HG02840 (cell line): ENCODE results near the gene SLC7A1.

Experiments
- ATAC-seq: cut with Tn5 transposase; IDR thresholded peaks from one replicate; pipeline ENCODE4 v1.9.1; 2021; ENCODE audit warnings: mild to moderate bottlenecking, moderate library complexity, moderate number of reproducible peaks; ENCODE audit not compliant: unreplicated experiment, low FRiP score

Gene SLC7A1

GRCh38 chr13:29498426-29499040 lies 97.0 kb downstream of the SLC7A1 start:
- ATAC-seq, result no peak

DNA sequence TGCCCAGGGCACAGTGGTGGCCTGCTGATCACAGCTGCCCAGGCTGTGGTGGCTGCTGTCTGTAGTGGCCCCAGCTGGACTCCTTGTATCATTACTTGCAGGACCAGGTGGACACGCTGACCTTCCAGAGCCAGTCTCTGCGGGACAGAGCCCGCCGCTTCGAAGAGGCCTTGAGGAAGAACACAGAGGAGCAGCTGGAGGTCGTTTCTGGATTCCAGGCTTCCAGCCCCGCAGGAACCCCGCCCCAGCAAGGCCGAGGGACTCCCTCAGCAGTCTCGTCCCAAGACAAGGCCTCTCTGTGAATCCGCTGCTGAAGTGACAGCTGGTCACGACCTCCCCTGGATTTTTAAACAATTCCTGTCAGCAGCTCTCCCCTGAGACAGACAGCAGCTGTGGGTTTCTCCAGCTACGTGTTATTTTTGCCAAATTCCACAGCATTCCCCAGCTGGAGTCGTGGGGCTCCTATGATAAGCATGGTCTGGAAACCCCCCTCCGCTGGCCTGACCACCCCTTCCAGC lies 98.3 kb downstream of the SLC7A1 start:
- ATAC-seq, result no peak

GRCh38 chr13:29496241-29496712 lies 99.2 kb downstream of the SLC7A1 start:
- ATAC-seq, result peak; percentile 57

GRCh38 chr13:29494520-29494919 lies 101.0 kb downstream of the SLC7A1 start:
- no peak for ATAC-seq

GRCh38 chr13:29493796-29494195 lies 101.7 kb downstream of the SLC7A1 start:
- ATAC-seq, result no peak

DNA sequence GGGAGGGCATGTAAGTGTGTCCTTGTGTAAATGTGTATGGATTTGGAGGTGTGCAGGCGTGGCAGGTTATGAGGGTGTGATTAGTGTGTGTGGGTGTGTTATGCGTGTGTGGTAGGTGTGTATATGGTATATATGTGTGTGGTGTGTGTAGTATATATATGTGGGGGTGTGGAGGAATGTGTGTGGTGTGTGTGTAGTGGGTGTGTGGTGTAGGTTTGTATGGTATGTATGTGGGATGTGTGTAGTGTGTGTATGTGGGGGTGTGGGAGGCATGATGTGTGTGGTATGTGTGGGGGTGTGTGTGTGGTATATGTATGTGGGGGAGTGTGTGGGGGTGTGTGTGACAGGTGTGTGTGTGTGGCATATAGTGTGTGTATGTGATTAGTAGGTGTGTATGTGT lies 104.2 kb downstream of the SLC7A1 start:
- no peak for ATAC-seq

GRCh38 chr13:29490561-29490885 lies 105.0 kb downstream of the SLC7A1 start:
- ATAC-seq, result no peak

DNA sequence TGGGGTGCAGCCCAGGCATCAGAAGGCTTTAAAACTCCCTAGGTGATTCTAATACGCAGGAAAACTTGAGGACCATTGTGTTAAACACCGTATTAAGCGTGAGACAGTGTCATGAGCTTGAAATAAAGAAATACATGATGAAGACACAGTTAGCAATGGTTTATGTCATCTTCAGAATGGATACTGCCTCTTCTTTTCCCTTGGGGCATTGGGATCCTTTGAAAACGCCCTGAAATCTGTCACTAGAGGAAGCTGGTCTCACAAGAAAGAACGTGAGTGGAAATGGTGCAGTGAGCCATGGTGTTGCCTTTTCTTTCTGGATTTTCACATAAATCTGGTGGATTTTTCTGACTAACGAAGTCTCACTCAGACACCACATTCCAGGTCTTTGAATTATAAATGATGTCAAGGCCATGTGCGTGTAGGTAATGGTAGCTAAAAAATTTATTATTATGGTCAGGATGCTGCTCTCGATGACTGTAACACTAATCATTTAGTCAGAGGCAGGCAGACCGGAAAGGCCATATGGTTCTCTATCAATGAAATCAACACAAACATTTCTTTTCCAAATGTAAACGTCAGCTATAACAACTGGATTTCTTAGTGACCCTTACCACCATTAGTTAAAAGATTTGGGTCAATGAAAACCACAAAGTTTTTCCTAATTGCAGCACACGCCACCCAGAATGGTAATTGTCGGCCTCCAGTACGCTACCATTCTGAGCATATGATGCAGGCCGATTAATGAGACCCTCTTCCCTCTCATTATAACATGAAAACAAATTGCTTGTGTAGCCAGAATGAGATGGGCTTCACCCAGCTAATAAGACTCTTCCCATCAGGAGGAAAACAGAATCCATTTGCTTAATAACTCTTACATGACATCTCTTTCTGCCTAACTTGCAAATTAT lies 105.6 kb downstream of the SLC7A1 start:
- ATAC-seq, result no peak

DNA sequence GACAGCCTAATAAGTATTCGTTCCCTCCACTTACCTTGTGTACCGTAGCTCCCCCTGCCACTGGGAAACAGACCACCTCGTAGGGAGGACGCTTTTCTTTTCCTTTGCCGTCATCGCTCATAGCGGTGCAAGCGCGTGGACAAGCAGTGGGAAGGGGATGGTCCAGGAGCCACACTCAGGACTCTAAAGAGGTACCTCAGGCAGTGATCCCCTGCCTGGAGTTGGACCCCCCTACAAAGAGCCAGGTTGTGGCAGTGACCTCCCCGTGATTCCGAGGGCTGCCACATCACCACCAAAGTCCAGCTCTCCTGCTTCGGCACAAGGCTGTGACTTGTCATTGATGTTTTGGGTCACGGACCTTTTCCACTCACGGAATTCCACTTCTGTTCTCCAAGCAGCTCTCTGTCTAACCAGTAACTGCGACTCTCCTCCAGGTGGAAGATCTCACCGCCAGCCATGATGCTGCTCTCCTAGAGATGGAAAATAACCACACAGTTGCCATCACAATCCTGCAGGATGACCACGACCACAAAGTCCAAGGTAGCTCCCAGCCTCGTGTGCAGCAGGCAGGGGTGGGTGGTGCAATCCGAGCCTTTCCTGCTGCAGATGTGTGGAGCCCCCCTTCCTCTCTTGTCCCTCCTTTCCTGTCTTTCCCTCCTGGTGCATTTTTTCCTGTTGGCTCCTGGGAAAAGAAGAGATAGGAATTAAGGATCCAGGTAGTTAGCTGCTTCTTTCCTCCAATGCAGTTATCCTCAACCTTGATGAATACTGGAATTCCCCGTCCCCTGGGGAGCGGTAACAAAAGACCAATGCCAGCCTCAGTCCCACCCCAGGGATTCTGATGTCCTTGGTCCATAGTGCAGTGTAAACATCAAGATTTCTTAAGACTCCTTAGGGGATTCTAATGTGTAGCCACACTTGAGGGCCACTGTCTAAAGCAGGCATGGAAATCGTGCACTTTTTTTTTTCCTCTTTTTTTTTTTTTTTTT lies 107.7 kb downstream of the SLC7A1 start:
- ATAC-seq, result no peak

GRCh38 chr13:29486551-29486950 lies 108.9 kb downstream of the SLC7A1 start:
- ATAC-seq, result no peak

DNA sequence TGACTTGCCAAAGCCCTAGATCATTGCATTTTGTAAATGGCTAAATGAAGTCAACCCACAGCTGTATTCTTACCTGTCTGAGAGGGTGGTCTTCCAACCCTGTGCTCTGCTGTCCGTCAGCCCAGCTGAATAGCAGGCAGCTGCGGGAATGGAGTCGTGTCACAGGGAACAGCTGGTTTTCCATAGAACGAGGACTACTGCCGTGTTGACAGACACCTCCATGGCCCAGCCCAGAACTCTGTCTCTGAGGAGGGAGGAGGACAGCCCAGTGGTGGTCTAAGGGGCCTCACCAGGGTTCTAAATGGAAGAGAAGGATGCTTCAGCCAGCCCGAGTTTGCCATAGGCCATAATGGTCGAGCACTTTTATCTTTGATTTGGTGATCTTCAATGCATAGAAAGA lies 110.7 kb downstream of the SLC7A1 start:
- no peak for ATAC-seq

DNA sequence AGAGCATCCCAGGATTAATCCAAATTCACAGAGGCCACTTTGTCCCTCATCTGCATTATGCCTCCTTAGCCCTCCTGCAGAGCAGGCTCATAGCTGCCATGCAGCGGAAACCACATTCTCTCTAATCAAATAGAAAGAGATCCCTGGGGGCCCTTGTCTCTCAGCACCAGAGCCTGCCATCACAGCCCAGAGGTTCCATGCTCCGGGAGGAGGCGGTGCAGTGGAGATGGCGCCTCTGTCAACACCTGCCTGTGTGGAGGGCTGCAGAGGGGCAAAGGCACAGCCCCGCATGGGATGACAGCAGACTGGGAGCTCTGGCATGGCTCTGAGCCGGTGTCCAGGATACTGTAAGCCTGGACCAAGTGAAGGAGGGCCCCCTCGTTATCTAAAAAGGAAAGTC lies 111.3 kb downstream of the SLC7A1 start:
- ATAC-seq, result no peak

DNA sequence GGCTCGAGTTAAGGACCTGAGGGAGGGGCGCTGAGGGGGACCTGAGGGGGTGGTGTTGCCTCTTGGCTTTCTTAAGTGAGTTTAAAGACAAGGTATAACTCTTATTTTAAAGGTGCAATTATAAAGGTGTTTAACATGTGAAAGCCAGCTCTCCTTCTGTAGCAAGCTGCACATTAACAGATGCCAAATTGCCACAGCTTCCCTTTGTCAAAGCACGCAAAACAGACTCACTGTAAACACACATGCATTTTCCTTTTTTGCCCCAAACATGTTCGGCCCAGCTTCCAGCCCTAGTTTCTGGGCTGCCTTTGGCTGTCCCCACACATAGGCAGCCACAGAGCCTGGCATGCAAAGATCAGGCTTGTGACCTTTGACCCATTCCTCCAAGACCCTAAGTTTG lies 111.9 kb downstream of the SLC7A1 start:
- ATAC-seq, result no peak

GRCh38 chr13:29483211-29483610 lies 112.3 kb downstream of the SLC7A1 start:
- no peak for ATAC-seq

DNA sequence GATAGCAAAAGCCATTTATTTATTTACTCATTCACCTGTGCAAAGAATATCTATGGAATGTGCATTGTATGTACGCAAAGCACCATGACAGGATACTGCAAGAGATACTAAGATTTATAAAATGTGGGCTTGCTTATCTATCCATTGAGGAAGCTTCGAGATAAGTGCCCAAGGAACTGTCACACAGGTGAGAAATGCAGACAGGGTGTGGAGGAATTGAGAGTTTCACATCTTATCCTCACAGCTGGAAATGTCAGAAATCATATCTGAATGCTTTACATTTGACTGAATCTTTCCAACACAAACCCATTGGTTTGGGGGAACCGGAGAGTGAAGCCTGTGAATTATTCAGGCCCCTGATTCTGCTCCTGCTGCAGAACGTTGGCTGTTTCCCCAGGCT lies 113.0 kb downstream of the SLC7A1 start:
- ATAC-seq, result no peak

DNA sequence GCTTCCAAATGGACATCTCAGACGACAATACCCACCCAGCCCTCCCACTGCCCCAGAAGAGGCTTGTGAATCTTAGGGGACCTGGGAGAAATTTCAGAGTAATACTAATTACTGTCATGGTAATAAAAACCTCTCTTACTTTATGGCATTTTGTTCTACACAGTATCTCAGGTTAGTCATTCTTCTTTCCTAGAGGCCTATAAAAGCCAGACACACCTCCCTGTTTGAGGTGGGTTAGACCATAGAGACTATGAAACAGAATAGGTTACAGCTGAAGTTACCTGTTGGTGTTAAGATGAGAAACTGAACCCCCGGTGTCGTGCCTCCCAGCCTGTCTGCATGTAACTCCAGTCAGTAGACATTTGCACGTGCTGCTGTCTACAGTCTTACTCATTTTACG lies 113.9 kb downstream of the SLC7A1 start:
- ATAC-seq, result no peak

DNA sequence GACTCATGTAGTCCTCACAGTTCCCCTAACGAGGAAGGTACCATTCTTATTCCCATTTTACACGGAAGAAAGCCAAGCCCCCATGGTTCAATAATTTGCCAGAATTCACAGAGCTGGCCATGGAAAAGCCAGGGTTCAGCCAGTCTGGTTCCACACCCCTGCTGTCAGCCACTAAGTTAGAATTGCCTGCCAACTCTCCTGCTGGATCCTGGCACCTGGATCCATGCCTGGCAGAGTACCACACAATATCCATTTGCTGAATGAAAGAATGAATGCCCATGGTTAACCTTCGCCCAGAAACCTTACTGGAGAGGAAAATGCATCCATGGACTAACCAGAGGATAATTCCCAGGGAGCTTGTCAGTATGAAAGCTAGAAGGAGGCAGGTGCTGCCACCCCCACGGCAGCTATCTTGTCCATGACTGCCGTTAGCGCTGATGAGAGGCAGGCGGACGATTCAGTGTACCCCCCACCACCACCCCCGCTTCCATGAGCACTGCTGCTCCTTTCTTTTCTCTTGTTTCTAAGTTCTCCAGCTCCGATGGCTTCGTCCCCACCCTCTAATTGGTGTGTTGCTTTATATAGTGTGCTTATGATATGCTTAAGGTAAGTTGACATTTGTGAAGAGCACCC lies 114.5 kb downstream of the SLC7A1 start:
- no peak for ATAC-seq

- no peak for ATAC-seq
These were observed 115.6 kb downstream of the SLC7A1 start for GRCh38 chr13:29479716-29480492.

DNA sequence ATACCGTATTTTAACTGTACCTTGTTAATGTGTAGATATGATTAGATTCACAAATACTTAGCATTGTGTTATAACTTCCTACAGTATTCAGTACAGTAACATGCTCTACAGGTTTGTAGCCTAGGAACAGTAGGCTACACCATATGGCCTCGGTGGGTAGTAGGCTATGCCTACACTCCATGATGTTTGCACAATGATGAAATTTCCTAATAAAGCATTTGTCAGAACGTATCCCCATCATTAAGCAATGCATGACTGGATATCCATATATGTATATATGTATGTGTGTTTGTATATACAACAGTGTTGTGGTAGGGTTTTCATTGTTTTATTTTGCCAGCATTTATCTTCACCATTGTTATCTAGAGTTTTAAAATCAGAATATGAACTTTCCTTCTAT lies 119.4 kb downstream of the SLC7A1 start:
- no peak for ATAC-seq
